ENCODE results near the gene DUSP10. TPM values are rescaled to one million over a fixed set of nuclear protein-coding genes. Genes with fewer than 3 reads are reported as not detected.

DUSP10 gene
- total RNA-seq, 1 experiment from 2014 or later: 1.6 TPM

- peak overlapping the region; percentile 69 for H3K27ac Mint-ChIP-seq
These were observed 26.3 kb downstream of the DUSP10 start for GRCh38 chr1:221715321-221716169.

GRCh38 chr1:221714227-221715152, 27.4 kb downstream of the DUSP10 start:
- peak overlapping the region; percentile 48; the same call in 1 of the 2 replicates for H3K27ac Mint-ChIP-seq
- POLR2A ChIA-PET: interaction anchor here (0.8 to 1.4 kb wide), 3 partner anchors 26 to 59 kb away, joined by 3 to 21 read pairs (median 6); partner anchors contain the start of gene DUSP10
- peaks cover 9% of the 10 kb centered on the region; the same call in 1 of the 2 replicates for H3K36me3 Mint-ChIP-seq
- TF ChIP-seq RELA (CRISPR knock-in tag; IDR thresholded peaks at IDR 0.05; ENCODE audit: borderline replicate concordance): no peak
- no peak for TF ChIP-seq IRF1 (CRISPR knock-in tag; IDR thresholded peaks at IDR 0.05)
- H3K4me3 Mint-ChIP-seq: peak overlapping the region; percentile 29
- ATAC-seq (no peak), DNase-seq (ENCODE audit: low spot score) (no peak)
- H3K9me3 Mint-ChIP-seq: peaks cover 11% of the 10 kb centered on the region
- peaks cover 63% of the 10 kb centered on the region for H3K4me1 Mint-ChIP-seq
- H3K27me3 Mint-ChIP-seq (ENCODE audit: low read depth): peaks cover 57% of the 10 kb centered on the region
- CTCF ChIA-PET: interaction anchor here (0.9 to 1.9 kb wide), 5 partner anchors 27 to 381 kb away, joined by 3 to 9 read pairs (median 4); partner anchors contain the start of gene DUSP10

More at GRCh38 chr1:221715321-221716169, 26.3 kb downstream of the DUSP10 start:
- peaks cover 9% of the 10 kb centered on the region; the same call in 1 of the 2 replicates for H3K36me3 Mint-ChIP-seq
- H3K4me3 Mint-ChIP-seq: peak overlapping the region; percentile 29
- H3K9me3 Mint-ChIP-seq: peaks cover 11% of the 10 kb centered on the region
- ATAC-seq (peak; percentile 87), DNase-seq (ENCODE audit: low spot score) (peak; percentile 58)
- TF ChIP-seq ZNF263 (CRISPR knock-in tag; IDR thresholded peaks at IDR 0.05; ENCODE audit: low read depth) (no peak), FOXP4 (CRISPR knock-in tag; IDR thresholded peaks at IDR 0.05) (peak; percentile 45; the same call in 1 of the 2 replicates), FOXK1 (CRISPR knock-in tag; IDR thresholded peaks at IDR 0.05) (peak; percentile 42; the same call in 1 of the 2 replicates), PRDM15 (CRISPR knock-in tag; IDR thresholded peaks at IDR 0.05) (peak; percentile 71)
- ChIA-PET CTCF (interaction anchor here (0.6 to 1.9 kb wide), 6 partner anchors 26 to 451 kb away, joined by 3 to 9 read pairs (median 4); partner anchors contain the start of gene DUSP10), POLR2A (interaction anchor here (0.8 to 1.4 kb wide), 3 partner anchors 25 to 58 kb away, joined by 3 to 21 read pairs (median 6); partner anchors contain the start of gene DUSP10)
- peaks cover 65% of the 10 kb centered on the region for H3K4me1 Mint-ChIP-seq
- peaks cover 63% of the 10 kb centered on the region for H3K27me3 Mint-ChIP-seq (ENCODE audit: low read depth)

- H3K4me1 Mint-ChIP-seq: peaks cover 53% of the 10 kb centered on the region
- peaks cover 42% of the 10 kb centered on the region for H3K27me3 Mint-ChIP-seq (ENCODE audit: low read depth)
- peaks cover 11% of the 10 kb centered on the region for H3K9me3 Mint-ChIP-seq
- ChIA-PET POLR2A (interaction anchor here (1.6 kb wide), 1 partner anchor 29 kb away, joined by 3 read pairs; the partner anchor contains the start of gene DUSP10), CTCF (interaction anchor here (0.6 kb wide), 2 partner anchors 143 to 448 kb away, joined by 3 to 4 read pairs; no protein-coding TSS in a partner anchor)
- no peak for ATAC-seq
- no peak overlapping the region for H3K27ac Mint-ChIP-seq
- no peak for DNase-seq (ENCODE audit: low spot score)
- peaks cover 9% of the 10 kb centered on the region; the same call in 1 of the 2 replicates for H3K36me3 Mint-ChIP-seq
- no peak overlapping the region for H3K4me3 Mint-ChIP-seq
- TF ChIP-seq ZNF396 (CRISPR knock-in tag; IDR thresholded peaks at IDR 0.05; ENCODE audit: borderline replicate concordance) (no peak), GABPB1 (CRISPR knock-in tag; IDR thresholded peaks at IDR 0.05) (no peak), ZNF138 (CRISPR knock-in tag; conservative IDR thresholded peaks at IDR 0.05) (no peak), TEAD4 (CRISPR knock-in tag; IDR thresholded peaks at IDR 0.05) (no peak), RORB (CRISPR knock-in tag; IDR thresholded peaks at IDR 0.05) (no peak), NFYB (CRISPR knock-in tag; conservative IDR thresholded peaks at IDR 0.05; ENCODE audit: low read depth) (no peak), ELF4 (CRISPR knock-in tag; IDR thresholded peaks at IDR 0.05; ENCODE audit: low read depth) (no peak), FOXJ3 (CRISPR knock-in tag; IDR thresholded peaks at IDR 0.05; ENCODE audit: borderline replicate concordance) (no peak), CDX4 (CRISPR knock-in tag; IDR thresholded peaks at IDR 0.05; ENCODE audit: borderline replicate concordance) (no peak), E2F4 (CRISPR knock-in tag; IDR thresholded peaks at IDR 0.05; ENCODE audit: borderline replicate concordance, low read depth) (no peak), TP53 (CRISPR knock-in tag; IDR thresholded peaks at IDR 0.05) (no peak)
These were observed 29.0 kb downstream of the DUSP10 start for GRCh38 chr1:221712776-221713431.
